ENCODE measurements around the gene GRAMD1B. TPM values are rescaled to one million over a fixed set of nuclear protein-coding genes. Genes with fewer than 3 reads are reported as not detected.

Gene GRAMD1B
- total RNA-seq, 1 experiment from 2014 or later: 1.2 TPM

DNA sequence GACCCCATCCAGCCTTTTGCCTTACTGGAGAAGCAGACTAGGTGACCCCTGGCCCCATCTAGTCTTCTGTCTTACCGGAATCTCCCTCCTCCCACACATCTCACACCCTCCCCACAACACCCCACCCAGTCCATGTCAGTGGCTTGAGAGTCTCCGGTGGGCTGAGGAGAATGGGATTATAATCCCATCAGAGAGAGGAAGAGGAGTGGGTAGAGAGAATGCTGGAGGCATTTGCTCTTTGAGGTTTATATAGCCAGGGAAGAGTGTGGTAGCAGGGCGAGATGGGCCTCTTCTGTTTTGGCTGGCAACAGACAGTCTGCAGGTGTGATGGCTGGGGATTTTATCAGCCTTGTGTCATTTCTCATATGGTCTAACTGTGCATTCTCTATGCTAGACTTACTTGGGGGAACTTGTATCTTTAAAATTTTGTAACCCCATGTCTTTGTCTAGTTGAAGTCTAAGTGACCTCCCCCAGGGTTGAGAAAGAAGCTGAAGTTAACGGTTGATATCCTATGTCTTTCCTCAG, 50.3 kb downstream of the GRAMD1B start:
- Mint-ChIP-seq H3K36me3 (ENCODE audit: insufficient read depth, unreplicated experiment) (no peaks in the 10 kb centered on the region), H3K27ac (ENCODE audit: unreplicated experiment) (no peak overlapping the region), H3K4me3 (ENCODE audit: unreplicated experiment) (no peak overlapping the region), H3K9me3 (ENCODE audit: unreplicated experiment) (no peaks in the 10 kb centered on the region), H3K27me3 (ENCODE audit: insufficient read depth, unreplicated experiment) (peaks cover 22% of the 10 kb centered on the region), H3K4me1 (ENCODE audit: low read depth, unreplicated experiment) (no peaks in the 10 kb centered on the region)
- H3K4me3 ChIP-seq (ENCODE audit: low read depth, low read length): no peak overlapping the region
- ChIA-PET POLR2A (no interaction called here), CTCF (interaction anchor here (1.7 to 7.4 kb wide), 2 partner anchors 73 kb away, joined by 7 to 170 read pairs; no protein-coding TSS in a partner anchor)
- no peaks in the 10 kb centered on the region for H3K4me1 ChIP-seq
- DNase-seq: no peak
- no TSS peak for BruUV-seq (replicated peaks)
- no peaks in the 10 kb centered on the region for H3K36me3 ChIP-seq (ENCODE audit: control insufficient read depth, insufficient read depth, low read length)
- TF ChIP-seq, protein P1, sequence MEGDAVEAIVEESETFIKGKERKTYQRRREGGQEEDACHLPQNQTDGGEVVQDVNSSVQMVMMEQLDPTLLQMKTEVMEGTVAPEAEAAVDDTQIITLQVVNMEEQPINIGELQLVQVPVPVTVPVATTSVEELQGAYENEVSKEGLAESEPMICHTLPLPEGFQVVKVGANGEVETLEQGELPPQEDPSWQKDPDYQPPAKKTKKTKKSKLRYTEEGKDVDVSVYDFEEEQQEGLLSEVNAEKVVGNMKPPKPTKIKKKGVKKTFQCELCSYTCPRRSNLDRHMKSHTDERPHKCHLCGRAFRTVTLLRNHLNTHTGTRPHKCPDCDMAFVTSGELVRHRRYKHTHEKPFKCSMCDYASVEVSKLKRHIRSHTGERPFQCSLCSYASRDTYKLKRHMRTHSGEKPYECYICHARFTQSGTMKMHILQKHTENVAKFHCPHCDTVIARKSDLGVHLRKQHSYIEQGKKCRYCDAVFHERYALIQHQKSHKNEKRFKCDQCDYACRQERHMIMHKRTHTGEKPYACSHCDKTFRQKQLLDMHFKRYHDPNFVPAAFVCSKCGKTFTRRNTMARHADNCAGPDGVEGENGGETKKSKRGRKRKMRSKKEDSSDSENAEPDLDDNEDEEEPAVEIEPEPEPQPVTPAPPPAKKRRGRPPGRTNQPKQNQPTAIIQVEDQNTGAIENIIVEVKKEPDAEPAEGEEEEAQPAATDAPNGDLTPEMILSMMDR (IDR thresholded peaks at IDR 0.05; ENCODE audit: insufficient read depth in 1 of 2, low read depth in 1 of 2, low read length in 1 of 2, severe bottlenecking in 1 of 2, unreplicated experiment in 1 of 2): no peak
- intact Hi-C loops (cut with micrococcal nuclease; ENCODE audit: unreplicated experiment): no loop called here
- no peaks in the 10 kb centered on the region for H3K27me3 ChIP-seq (replicated peaks; ENCODE audit: control insufficient read depth, insufficient read depth, low read length)
- H3K9me3 ChIP-seq: no peaks in the 10 kb centered on the region

DNA sequence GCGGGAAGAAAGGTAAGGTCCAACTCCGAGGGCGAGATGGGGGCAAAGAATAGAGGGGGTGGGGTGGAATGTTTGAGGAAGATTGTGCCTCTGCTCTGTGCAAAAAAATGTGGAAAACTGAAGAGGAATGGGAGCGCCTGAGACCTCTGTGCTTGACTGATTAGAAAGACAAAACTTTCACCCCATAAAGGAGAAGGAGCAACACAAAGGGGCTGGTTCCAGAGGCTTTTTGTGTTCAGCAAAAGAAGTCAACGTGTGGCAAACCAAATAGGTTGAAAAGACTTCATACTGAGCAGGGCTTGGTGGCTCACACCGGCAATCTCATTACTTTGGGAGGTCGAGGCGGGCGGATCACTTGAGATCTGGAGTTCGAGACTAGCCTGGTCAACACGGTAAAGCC, 50.8 kb downstream of the GRAMD1B start:
- H3K27me3 Mint-ChIP-seq (ENCODE audit: insufficient read depth, unreplicated experiment): peaks cover 19% of the 10 kb centered on the region
- Histone ChIP-seq H3K9me3 (no peaks in the 10 kb centered on the region), H3K27me3 (replicated peaks; ENCODE audit: control insufficient read depth, insufficient read depth, low read length) (no peaks in the 10 kb centered on the region), H3K4me3 (ENCODE audit: low read depth, low read length) (no peak overlapping the region), H3K4me1 (no peaks in the 10 kb centered on the region), H3K36me3 (ENCODE audit: control insufficient read depth, insufficient read depth, low read length) (no peaks in the 10 kb centered on the region)
- CTCF ChIA-PET: interaction anchor here (1.2 to 1.7 kb wide), 2 partner anchors 73 to 149 kb away, joined by 3 to 7 read pairs; no protein-coding TSS in a partner anchor
- BruUV-seq (replicated peaks): no TSS peak
- DNase-seq: no peak
- no peaks in the 10 kb centered on the region for H3K9me3 Mint-ChIP-seq (ENCODE audit: unreplicated experiment)
- H3K4me1 Mint-ChIP-seq (ENCODE audit: low read depth, unreplicated experiment): no peaks in the 10 kb centered on the region
- TF ChIP-seq, protein P1 (IDR thresholded peaks at IDR 0.05; ENCODE audit: insufficient read depth in 1 of 2, low read depth in 1 of 2, low read length in 1 of 2, severe bottlenecking in 1 of 2, unreplicated experiment in 1 of 2): no peak
- POLR2A ChIA-PET: no interaction called here
- intact Hi-C loops (cut with micrococcal nuclease; ENCODE audit: unreplicated experiment): no loop called here
- H3K4me3 Mint-ChIP-seq (ENCODE audit: unreplicated experiment): no peak overlapping the region
- H3K27ac Mint-ChIP-seq (ENCODE audit: unreplicated experiment): no peak overlapping the region
- no peaks in the 10 kb centered on the region for H3K36me3 Mint-ChIP-seq (ENCODE audit: insufficient read depth, unreplicated experiment)

DNA sequence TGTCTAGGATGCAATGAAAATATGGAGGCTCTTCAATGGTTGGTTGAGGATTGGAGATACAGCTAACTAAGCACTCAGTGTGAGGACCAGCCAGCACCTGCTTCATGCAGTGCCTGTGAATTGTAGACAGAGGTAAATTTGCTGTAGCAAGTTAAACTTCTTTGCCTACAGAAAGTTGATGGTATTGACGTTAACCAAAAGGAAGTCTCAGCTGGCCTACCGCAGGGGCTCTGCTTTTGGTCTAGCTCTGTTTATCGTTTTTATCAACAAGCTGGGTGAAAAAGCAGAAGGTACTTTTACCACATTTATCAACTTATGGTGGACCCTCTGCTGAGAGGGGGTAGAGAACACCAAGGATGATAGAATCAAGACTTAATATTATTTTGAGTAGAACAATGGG, 51.6 kb downstream of the GRAMD1B start:
- no TSS peak for BruUV-seq (replicated peaks)
- Histone ChIP-seq H3K36me3 (ENCODE audit: control insufficient read depth, insufficient read depth, low read length) (no peaks in the 10 kb centered on the region), H3K4me3 (ENCODE audit: low read depth, low read length) (no peak overlapping the region), H3K9me3 (no peaks in the 10 kb centered on the region), H3K27me3 (replicated peaks; ENCODE audit: control insufficient read depth, insufficient read depth, low read length) (no peaks in the 10 kb centered on the region), H3K4me1 (no peaks in the 10 kb centered on the region)
- Mint-ChIP-seq H3K36me3 (ENCODE audit: insufficient read depth, unreplicated experiment) (no peaks in the 10 kb centered on the region), H3K4me3 (ENCODE audit: unreplicated experiment) (no peak overlapping the region), H3K27me3 (ENCODE audit: insufficient read depth, unreplicated experiment) (peaks cover 19% of the 10 kb centered on the region), H3K4me1 (ENCODE audit: low read depth, unreplicated experiment) (no peaks in the 10 kb centered on the region), H3K27ac (ENCODE audit: unreplicated experiment) (no peak overlapping the region), H3K9me3 (ENCODE audit: unreplicated experiment) (no peaks in the 10 kb centered on the region)
- ChIA-PET CTCF (interaction anchor here (1.2 to 1.7 kb wide), 2 partner anchors 74 to 148 kb away, joined by 3 to 7 read pairs; no protein-coding TSS in a partner anchor), POLR2A (no interaction called here)
- DNase-seq: no peak
- TF ChIP-seq, protein P1 (IDR thresholded peaks at IDR 0.05; ENCODE audit: insufficient read depth in 1 of 2, low read depth in 1 of 2, low read length in 1 of 2, severe bottlenecking in 1 of 2, unreplicated experiment in 1 of 2): no peak
- intact Hi-C loops (cut with micrococcal nuclease; ENCODE audit: unreplicated experiment): no loop called here

Measured in Caco-2 (cell line).